ENCODE results near the gene MT1E. TPM values are rescaled to one million over a fixed set of nuclear protein-coding genes. Genes with fewer than 3 reads are reported as not detected.

Gene MT1E
- total and polyA plus RNA-seq, 2 of the 13 experiments (the other 11 are each of a cell fraction or from before 2014, with no cell fraction given): 110 to 1,072 TPM

GRCh38 chr16:56613706-56614105, 11.9 kb upstream of the MT1E start:
- H3K79me2 ChIP-seq (ENCODE audit: insufficient read depth, low read length): no peaks in the 10 kb centered on the region
- no peaks in the 10 kb centered on the region for H3K36me3 ChIP-seq (replicated peaks in 1 of 2; ENCODE audit: control insufficient read depth in 1 of 2, insufficient read depth in 2 of 2, low read length in 2 of 2)
- ChIA-PET CTCF (ENCODE audit: low intra/inter-chr PET ratio, low total read pairs) (no interaction called here), POLR2A (interaction anchor here (1.5 kb wide), 1 partner anchor 12 kb away, joined by 6 read pairs; the partner anchor contains the start of gene MT1E)
- no peak overlapping the region for H3K27ac ChIP-seq (ENCODE audit: extremely low read length, insufficient read depth, low read length)
- ATAC-seq (no peak), DNase-seq (ENCODE audit: low spot score) (no peak), FAIRE-seq (no peak)
- H3K27me3 ChIP-seq (ENCODE audit: control insufficient read depth in 1 of 2, insufficient read depth in 2 of 2, low read length in 2 of 2): peaks cover 9 to 22% of the 10 kb centered on the region in 2 experiments; a peak in 3 of 5 replicates
- peaks cover 35% of the 10 kb centered on the region for H3K4me1 ChIP-seq (ENCODE audit: insufficient read depth, low read length)
- in situ Hi-C loops (cut with HindIII; ENCODE audit: extremely low pct_ligation_motif_present, low pct_unique_long_range_greater_than_20kb): no loop called here
- intact Hi-C loops (cut with micrococcal nuclease; ENCODE audit: unreplicated experiment): no loop called here
- no TSS peak for BruUV-seq (replicated peaks)
- no peaks in the 10 kb centered on the region for H4K20me1 ChIP-seq (ENCODE audit: insufficient read depth, low read length)
- H3K4me3 ChIP-seq (replicated peaks in 1 of 3; ENCODE audit: insufficient read depth in 1 of 3, low read depth in 2 of 3, low read length in 3 of 3): no peak overlapping the region
- H3K9me3 ChIP-seq (ENCODE audit: low read length): no peaks in the 10 kb centered on the region
- H3K9ac ChIP-seq (ENCODE audit: insufficient read depth, low read depth, low read length): no peak overlapping the region
- H3K4me2 ChIP-seq (ENCODE audit: low read depth, low read length): no peak overlapping the region
- no peak overlapping the region for H2AFZ ChIP-seq (ENCODE audit: low read length)
- no peak for TF ChIP-seq BCL6 (CRISPR knock-in tag; IDR thresholded peaks at IDR 0.05)
- no peak for TF ChIP-seq TBX3 (IDR thresholded peaks at IDR 0.05; ENCODE audit: borderline replicate concordance)
- no peak for TF ChIP-seq JDP2 (CRISPR knock-in tag; IDR thresholded peaks at IDR 0.05; ENCODE audit: borderline replicate concordance)
- no peak for TF ChIP-seq FOXK1 (CRISPR knock-in tag; IDR thresholded peaks at IDR 0.05; ENCODE audit: borderline replicate concordance, low read depth)
- TF ChIP-seq ZNF33B (CRISPR knock-in tag; IDR thresholded peaks at IDR 0.05): no peak
- TF ChIP-seq ZNF556 (CRISPR knock-in tag; IDR thresholded peaks at IDR 0.05; ENCODE audit: borderline replicate concordance): no peak
- TF ChIP-seq ZXDC (CRISPR knock-in tag; IDR thresholded peaks at IDR 0.05): no peak
- TF ChIP-seq ZNF564 (CRISPR knock-in tag; IDR thresholded peaks at IDR 0.05): no peak
- no peak for TF ChIP-seq ZSCAN25 (CRISPR knock-in tag; IDR thresholded peaks at IDR 0.05)
- no peak for TF ChIP-seq ZBTB40 (IDR thresholded peaks at IDR 0.05)
- TF ChIP-seq ZBTB40 (CRISPR knock-in tag; IDR thresholded peaks at IDR 0.05): no peak
- no peak for TF ChIP-seq ZNF383 (CRISPR knock-in tag; IDR thresholded peaks at IDR 0.05; ENCODE audit: borderline replicate concordance)
- no peak for TF ChIP-seq FOXM1 (CRISPR knock-in tag; IDR thresholded peaks at IDR 0.05)

Data from HepG2 (cell line).